Dermis microvascular lymphatic vessel endothelial cell (primary cell): ENCODE measurements around the gene KCNIP3. TPM values are rescaled to one million over a fixed set of nuclear protein-coding genes. Genes with fewer than 3 reads are reported as not detected.

Source experiments
- DNase-seq, 2 donors: peaks; one replicate each; pipeline versions ENCODE4 v3.0.0 to v3.0.0-alpha.2; 2010; ENCODE audit warnings: low read depth in 2 of 2
- total RNA-seq: library from RNA; depleted of rRNA; stranded (reverse); fragments of >200 nt; gene quantifications from 2 replicates; pipeline ENCODE4 v1.2.1, GENCODE V29; 2014

Gene KCNIP3
- total RNA-seq, 1 donor from 2014 or later = 0.13 TPM

DNA sequence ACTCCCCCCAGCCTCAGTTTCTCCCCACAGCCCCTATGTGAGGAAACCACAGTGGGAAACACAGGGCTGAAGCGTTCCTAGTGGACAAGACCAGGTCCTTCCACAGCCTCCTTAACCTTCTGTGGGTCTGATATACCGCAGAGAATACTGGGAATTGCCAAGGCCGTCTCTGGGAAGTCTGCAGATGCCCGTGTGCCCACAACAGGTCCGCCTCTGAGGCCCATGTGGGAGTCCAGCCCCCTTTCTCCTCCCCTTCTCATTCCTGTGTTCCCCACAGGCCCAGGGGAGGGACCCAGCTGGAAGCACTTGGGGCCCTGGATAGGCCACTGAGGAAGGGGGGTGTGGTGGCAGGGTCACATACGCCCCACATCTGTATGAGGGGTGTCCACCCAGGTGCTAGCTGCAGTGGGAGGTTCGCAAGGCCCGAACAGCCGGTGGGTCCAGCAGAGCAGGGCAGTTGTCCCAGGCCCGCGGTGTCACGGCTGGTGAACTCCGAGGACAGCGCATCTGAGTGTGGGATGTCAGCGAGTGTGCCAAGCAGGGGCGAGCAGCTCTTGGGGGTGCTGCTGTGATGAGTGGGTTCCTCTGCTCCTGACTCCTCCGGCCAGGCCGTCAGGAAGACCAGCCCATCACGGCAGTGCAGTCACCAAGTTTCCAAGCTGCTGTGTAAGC is 2.4 kb upstream of the KCNIP3 start:
- no peak for DNase-seq

- DNase-seq = no peak
These were observed 1.8 kb upstream of the KCNIP3 start for GRCh38 chr2:95295376-95295775.

DNA sequence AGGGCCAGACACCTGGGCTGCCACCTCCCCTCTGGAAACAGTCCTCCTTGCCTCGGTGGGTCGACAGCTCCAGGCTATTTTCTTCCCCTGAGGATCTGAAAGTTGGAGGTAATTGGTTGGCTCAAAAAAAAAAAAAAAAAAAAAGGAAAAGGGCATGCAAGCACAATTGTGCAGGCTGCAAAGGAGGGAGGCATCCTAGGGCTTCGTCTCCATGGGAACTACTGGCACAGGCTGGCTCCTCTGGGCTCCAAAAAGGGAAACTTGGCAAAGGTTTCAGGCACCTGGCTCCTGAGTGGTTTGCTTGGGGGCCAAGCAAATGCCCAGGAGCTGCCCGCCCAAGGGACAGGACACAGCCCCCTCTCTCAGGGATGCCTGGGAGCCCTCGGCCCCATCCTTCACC is 1.1 kb upstream of the KCNIP3 start:
- no peak for DNase-seq

DNA sequence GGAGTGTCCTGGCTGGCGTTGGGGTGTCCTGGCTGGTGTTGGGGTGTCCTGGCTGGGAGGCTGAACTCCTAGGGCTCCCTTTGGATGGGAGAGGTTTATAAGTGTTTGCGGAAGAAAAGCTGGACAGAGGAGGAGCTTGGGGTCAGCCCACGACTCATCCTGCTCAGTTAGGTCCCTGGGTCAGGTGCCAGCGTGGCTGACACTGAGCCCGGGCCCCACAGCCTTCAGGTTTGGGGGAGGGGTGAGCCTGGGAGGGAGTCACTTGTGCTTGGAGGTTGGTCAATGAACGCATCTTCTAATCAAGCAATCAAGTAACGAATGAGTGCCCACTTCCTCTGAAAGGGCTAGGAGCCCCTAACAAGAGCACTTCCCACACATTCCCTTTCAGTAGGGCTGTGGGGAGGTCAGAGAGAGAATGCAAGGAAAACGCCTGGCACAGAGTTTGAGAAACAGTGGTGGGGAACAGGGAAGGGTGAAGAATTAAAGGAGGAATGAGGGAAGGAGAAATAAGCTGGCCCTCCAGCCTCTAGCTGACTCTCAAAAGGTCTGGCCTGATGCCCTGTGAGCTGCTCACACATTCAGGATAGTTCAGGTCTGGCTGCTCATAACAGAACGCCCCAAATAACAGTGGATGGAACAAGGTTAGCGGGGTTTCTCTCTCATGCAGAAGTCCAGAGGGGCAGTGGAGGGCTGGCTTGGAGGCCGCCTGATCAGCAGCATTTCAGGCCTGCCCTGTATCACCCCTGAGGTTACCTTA is 670 bp downstream of the KCNIP3 start:
- no peak for DNase-seq

GRCh38 chr2:95298486-95299111 is 1.5 kb downstream of the KCNIP3 start:
- no peak for DNase-seq

GRCh38 chr2:95299961-95300360 is 2.8 kb downstream of the KCNIP3 start:
- DNase-seq = no peak

DNA sequence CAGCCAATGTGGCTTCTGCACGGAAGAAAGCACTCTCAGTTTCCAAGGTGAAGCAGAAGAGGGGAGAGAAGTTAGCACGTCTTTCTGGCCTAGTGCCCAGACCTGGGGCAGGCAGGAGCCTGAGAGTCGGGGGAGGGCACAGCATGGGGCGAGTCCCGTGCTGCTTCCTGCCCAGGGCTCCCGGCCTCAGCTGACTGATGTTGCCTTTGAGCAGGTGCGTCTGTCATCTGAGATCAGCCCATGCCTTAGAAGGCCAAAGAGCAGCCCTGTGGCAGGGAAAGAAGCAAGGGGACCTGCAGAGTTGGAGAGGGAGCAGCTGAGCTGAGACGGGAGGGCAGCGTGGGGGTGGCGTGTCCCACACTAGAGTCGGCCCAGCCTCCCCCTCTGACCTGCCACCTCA is 3.3 kb downstream of the KCNIP3 start:
- no peak for DNase-seq

- DNase-seq = no peak
These were observed 4.0 kb downstream of the KCNIP3 start for GRCh38 chr2:95301186-95301585.

GRCh38 chr2:95301876-95302641 is 4.9 kb downstream of the KCNIP3 start:
- DNase-seq = no peak

DNA sequence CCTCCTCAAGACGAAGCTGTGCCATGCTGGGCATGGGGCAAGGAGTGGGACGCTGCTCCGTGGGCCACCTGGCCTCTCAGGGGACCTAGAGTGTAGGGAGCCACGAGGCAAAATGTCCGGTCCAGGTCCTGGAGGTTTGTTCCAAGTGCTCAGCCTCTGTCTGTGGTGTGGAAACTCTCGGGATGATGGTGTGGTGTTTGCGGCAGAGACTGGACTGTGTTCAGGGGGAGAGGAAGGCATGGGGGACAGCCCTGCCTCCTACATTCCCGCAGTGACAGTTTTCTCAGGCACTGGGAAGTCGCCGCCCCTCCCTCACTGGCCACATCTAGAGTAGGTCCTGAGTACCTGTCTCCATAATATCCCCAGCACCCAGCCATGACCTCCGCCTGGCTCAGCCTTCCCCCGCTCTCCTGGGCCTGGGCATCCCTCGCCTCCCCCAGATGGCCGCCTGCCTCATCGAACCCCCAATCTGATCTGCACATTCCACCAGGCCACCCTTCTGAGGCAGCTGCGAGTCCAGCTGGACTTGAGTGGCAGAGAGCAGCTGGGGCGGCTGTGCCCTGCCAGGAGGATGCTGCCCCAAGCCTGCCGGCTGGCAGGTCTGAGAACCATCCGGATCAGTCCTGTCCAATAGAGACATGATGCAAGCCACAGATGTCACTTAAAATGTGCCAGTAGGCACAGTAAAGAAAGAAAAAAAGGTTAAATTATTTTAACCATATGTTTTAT is 6.2 kb downstream of the KCNIP3 start:
- DNase-seq = no peak

- no peak for DNase-seq
These were observed 8.4 kb downstream of the KCNIP3 start for GRCh38 chr2:95305380-95306061.

GRCh38 chr2:95306336-95306895 is 9.3 kb downstream of the KCNIP3 start:
- DNase-seq = no peak

DNA sequence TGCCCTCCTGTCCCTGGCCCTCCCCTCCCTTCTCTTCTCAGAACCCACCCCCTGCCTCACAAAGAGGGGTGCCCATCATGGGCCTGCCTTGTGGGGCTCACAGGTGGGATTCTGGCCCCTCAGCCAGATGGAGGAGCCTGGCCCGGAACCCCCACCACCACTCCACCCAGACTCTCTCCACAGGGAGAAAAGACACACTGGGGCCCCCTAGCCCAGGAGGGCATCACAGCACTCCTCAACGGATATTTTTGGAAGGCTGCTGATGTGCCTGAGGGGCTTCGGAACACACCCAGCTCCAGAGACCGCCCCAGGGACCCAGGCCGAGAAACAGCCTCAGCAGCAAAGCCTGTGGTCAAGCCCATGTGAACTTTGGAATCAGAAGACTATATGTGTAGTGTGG is 9.9 kb downstream of the KCNIP3 start:
- no peak for DNase-seq

DNA sequence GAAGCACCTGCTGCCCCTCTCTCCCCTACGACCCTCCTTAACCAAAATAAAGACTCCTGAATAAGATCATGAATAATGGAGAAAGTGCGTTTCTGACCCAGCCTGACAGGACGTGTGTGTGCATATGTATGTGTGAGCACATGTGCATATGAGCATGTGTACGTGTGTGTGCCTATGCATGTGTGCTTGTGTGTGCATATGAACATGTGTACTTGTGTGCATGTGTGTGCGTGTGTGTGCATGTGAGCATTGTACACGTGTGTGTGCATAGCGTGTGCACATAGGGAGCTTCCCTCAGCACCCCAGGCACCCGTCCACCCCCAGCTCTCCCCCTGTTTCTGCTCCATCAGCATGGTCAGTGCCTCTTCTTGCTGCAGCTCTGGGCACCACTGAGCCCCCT is 10.7 kb downstream of the KCNIP3 start:
- no peak for DNase-seq

DNA sequence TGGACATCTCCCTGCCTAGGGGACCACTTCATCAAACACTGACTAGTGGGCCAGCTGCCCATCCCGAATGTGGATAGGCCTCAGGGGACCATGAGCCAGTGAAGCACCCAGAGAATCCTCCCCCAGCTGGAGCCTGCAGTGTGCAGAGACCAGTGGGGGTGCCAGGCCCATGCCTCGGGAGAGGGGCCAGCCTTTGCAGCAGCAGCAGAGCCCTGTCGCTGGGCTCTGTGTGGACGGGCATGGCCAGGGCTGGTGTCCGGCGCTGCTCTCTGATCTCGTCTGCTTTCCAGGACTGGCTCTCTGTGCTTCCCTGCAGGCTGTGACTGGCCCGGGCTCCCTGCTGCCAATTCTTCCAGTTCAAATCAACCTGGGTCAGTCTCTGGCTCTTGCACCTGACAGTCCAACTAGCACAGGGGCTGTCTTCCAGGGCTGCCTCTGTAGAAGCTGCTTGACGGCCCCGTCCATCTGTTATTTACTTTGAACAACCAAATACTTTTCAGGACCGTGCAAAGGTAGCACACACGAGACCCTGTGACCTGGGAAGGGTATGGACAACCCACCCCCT is 11.4 kb downstream of the KCNIP3 start:
- DNase-seq = no peak

GRCh38 chr2:95309599-95309998 is 12.5 kb downstream of the KCNIP3 start:
- no peak for DNase-seq

GRCh38 chr2:95310216-95310615 is 13.1 kb downstream of the KCNIP3 start:
- DNase-seq = no peak

GRCh38 chr2:95310651-95311050 is 13.5 kb downstream of the KCNIP3 start:
- no peak for DNase-seq

- DNase-seq = no peak
These were observed 14.8 kb downstream of the KCNIP3 start for GRCh38 chr2:95311815-95312542.
